Tibial artery (tissue), 4 donors: ENCODE data around the gene BAIAP3.

ENCODE experiments used
- DNase-seq, 2 donors: peaks; one replicate each; pipeline ENCODE4 v3.0.0-alpha.2; 2019
- H3K27ac ChIP-seq, 2 donors: fragments of 200-600 bp; sonication (generic) in 1 of 2; 1 replicate in 1 of 2; 2 replicates in 1 of 2; pipeline ENCODE4 v1.5.1; 2018 to 2019; ENCODE audit warnings: mild to moderate bottlenecking in 1 of 2
- H3K27me3 ChIP-seq, 2 donors: fragments of 200-600 bp; sonication (generic) in 1 of 2; one replicate each; pipeline versions ENCODE4 v1.5.1 to v1.6.0; 2016 to 2019
- H3K36me3 ChIP-seq, 3 donors: fragments of 200-600 bp; sonication (generic) in 2 of 3; one replicate each; pipeline ENCODE4 v1.5.1; 2016 to 2019; ENCODE audit warnings: mild to moderate bottlenecking in 2 of 3
- H3K4me1 ChIP-seq, 4 donors: fragments of 200-600 bp; sonication (generic) in 2 of 4; 1 replicate in 3 of 4; 2 replicates in 1 of 4; pipeline ENCODE4 v1.5.1; 2016 to 2019
- H3K4me3 ChIP-seq, 2 donors: fragments of 200-600 bp; sonication (generic) in 1 of 2; 1 replicate in 1 of 2; 2 replicates in 1 of 2; pipeline ENCODE4 v1.5.1; 2018 to 2019; ENCODE audit warnings: mild to moderate bottlenecking in 2 of 2
- H3K9me3 ChIP-seq, 3 donors: fragments of 200-600 bp; sonication (generic) in 1 of 3; one replicate each; pipeline ENCODE4 v1.5.1; 2016 to 2019
- intact Hi-C: fragments of 100-400 bp; cut with DNase I; formaldehyde crosslinking; loops from one replicate; pipeline ENCODE4 v1.15.0; 2023; ENCODE audit warnings: low total_unique reads
- TF ChIP-seq, protein P1 (sequence below), 2 experiments: fragments of 200-600 bp in 1 of 2; fragments of 450-650 bp in 1 of 2; IDR thresholded peaks; one replicate each; pipeline ENCODE4 v1.5.1; 2017 to 2019; ENCODE audit warnings: antibody characterized with exemption in 2 of 2, mild to moderate bottlenecking in 1 of 2, moderate library complexity in 1 of 2

BAIAP3 gene

DNA sequence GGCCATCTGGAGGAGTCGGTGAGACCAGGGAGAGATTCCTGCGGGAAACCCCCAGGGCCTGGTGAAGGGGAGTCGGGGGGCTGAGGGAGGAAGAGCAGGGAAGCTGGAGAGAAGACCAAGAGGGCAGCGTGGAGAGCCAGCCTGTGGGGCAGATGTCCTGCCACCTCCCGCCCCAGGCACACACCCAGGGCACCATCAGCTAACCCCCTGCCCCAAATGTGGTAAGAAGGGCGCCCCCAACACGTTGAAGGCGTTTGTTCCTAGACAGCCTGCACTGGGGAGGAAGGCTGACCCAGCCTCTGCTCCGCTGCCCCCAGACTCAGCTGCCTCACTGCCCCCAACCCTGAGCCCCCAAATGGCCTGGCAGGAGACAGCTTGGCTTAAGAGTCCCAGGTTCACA, 1.3 kb downstream of the BAIAP3 start:
- no peak for DNase-seq
- TF ChIP-seq, protein P1, sequence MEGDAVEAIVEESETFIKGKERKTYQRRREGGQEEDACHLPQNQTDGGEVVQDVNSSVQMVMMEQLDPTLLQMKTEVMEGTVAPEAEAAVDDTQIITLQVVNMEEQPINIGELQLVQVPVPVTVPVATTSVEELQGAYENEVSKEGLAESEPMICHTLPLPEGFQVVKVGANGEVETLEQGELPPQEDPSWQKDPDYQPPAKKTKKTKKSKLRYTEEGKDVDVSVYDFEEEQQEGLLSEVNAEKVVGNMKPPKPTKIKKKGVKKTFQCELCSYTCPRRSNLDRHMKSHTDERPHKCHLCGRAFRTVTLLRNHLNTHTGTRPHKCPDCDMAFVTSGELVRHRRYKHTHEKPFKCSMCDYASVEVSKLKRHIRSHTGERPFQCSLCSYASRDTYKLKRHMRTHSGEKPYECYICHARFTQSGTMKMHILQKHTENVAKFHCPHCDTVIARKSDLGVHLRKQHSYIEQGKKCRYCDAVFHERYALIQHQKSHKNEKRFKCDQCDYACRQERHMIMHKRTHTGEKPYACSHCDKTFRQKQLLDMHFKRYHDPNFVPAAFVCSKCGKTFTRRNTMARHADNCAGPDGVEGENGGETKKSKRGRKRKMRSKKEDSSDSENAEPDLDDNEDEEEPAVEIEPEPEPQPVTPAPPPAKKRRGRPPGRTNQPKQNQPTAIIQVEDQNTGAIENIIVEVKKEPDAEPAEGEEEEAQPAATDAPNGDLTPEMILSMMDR (IDR thresholded peaks at IDR 0.05), result no peak
- H3K9me3 ChIP-seq, result peaks cover 0 to 9% (median 8%) of the 10 kb centered on the region in 3 donors
- H3K4me3 ChIP-seq, result no peak overlapping the region
- H3K36me3 ChIP-seq, result no peaks in the 10 kb centered on the region
- no peak overlapping the region for H3K27ac ChIP-seq
- peaks cover 0 to 38% (median 30%) of the 10 kb centered on the region in 4 donors for H3K4me1 ChIP-seq
- peaks cover 13 to 92% of the 10 kb centered on the region in 2 donors for H3K27me3 ChIP-seq
- intact Hi-C loops, result no loop called here

DNA sequence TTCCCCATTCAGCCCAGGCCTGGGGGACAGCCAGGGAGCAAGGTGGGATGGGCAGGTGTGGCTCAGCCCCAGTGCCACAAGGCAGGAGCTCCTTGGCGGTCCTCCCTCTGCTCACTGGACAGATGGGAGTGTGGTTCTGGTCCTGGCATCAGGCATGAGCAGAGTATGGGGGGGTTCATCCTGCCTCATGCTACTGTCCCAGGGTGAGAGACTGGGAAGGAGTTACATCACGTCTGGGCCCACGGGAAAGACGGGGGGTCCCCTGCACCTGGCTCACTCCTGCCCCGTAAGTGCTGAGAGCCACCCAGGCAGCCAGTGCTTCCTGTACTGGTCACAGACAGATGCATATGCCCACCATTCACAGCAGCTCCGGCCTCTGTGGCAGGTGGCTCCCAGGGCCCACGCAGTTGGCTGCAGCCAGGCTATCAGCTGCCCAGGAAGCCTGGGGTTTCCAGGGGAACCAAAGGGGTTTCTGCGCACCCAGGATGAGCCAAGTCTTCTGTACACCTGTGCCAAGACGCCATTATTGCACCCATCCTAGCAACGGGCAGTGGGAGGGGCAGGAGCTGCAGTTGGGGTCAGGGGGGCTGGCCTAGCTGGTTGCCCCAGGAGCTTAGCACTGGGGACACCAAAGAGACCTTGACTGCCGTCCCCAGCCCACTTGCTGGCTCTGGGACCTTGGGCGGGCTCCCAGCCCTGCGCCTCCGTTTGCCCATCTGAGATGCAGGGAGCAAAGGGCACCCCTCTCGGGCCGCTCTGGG, 1.9 kb downstream of the BAIAP3 start:
- DNase-seq, result no peak
- H3K27ac ChIP-seq, result no peak overlapping the region
- TF ChIP-seq, protein P1 (IDR thresholded peaks at IDR 0.05), result no peak
- no peak overlapping the region for H3K4me3 ChIP-seq
- intact Hi-C loops, result no loop called here
- H3K4me1 ChIP-seq, result peaks cover 0 to 38% (median 30%) of the 10 kb centered on the region in 4 donors
- H3K9me3 ChIP-seq, result peaks cover 0 to 5% (median 4%) of the 10 kb centered on the region in 3 donors
- H3K36me3 ChIP-seq, result no peaks in the 10 kb centered on the region
- H3K27me3 ChIP-seq, result peaks cover 13 to 86% of the 10 kb centered on the region in 2 donors

DNA sequence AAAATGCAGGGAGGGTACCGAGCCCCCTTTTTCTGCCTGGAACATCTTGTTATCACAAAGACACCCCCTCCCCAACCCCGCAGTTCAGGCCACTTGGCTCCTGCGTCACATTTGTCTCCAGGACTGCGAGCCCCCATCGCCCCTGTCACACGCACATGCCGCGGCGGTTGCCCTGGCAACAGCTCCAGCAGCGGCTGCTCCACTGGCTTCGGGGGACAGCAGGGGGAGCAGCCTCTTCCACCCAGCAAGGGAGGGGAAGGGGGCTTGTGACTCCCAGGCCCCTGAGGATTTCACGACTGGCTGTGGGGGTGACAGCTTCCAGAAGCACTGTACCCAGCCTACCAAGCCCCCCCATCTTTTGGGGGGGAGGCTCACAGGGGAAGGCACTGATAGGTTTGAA, 2.6 kb downstream of the BAIAP3 start:
- H3K27ac ChIP-seq, result no peak overlapping the region
- intact Hi-C loops, result no loop called here
- TF ChIP-seq, protein P1 (IDR thresholded peaks at IDR 0.05), result no peak
- H3K36me3 ChIP-seq, result no peaks in the 10 kb centered on the region
- no peak for DNase-seq
- peaks cover 13 to 80% of the 10 kb centered on the region in 2 donors for H3K27me3 ChIP-seq
- H3K4me3 ChIP-seq, result no peak overlapping the region
- peaks cover 0 to 36% (median 30%) of the 10 kb centered on the region in 4 donors for H3K4me1 ChIP-seq
- no peaks in the 10 kb centered on the region for H3K9me3 ChIP-seq

DNA sequence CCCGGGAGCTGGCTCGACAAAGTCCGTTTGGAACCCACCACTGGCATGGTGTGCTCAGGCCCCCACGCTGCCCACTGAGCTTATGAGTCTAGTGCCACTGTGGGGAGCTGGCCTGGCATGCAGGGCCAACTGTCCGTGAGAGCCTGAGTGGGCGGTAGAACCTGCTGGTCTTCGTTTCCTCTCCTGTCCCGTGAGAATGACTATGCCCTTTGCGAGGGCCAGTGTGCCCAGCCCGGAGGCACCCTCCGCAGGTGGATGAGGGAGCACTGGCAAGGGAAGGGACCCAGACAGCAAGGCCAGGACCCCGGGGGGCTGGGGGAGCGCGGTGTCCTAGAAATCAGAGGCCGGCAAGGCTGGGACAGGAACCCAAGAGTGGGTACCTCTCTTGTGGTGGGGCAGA, 3.2 kb downstream of the BAIAP3 start:
- intact Hi-C loops, result no loop called here
- DNase-seq, result no peak
- H3K36me3 ChIP-seq, result no peaks in the 10 kb centered on the region
- H3K9me3 ChIP-seq, result no peaks in the 10 kb centered on the region
- no peak overlapping the region for H3K27ac ChIP-seq
- H3K4me1 ChIP-seq, result peaks cover 0 to 30% (median 27%) of the 10 kb centered on the region in 4 donors
- H3K27me3 ChIP-seq, result peaks cover 13 to 80% of the 10 kb centered on the region in 2 donors
- no peak overlapping the region for H3K4me3 ChIP-seq
- TF ChIP-seq, protein P1 (IDR thresholded peaks at IDR 0.05), result no peak

DNA sequence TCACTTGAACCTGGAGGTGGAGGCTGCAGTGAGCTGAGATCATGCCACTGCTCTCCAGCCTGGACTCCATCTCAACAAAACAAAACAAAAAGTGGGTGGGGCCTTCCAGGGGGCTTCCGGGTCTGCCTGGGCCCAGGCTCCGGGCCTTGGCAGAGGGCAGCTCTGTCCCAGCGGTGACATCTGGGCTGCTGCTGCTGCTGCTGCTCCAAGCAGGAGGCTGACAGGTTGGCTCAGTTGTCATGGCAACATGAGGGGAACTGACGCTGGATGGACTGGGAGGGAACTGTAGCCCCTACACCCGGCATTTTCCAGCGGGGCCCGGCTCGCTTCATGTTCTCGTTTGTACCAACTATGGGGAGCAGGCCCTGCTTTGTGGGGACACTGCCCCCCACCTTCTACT, 4.0 kb downstream of the BAIAP3 start:
- no peak overlapping the region for H3K4me3 ChIP-seq
- TF ChIP-seq, protein P1 (IDR thresholded peaks at IDR 0.05), result no peak
- H3K27ac ChIP-seq, result no peak overlapping the region
- H3K27me3 ChIP-seq, result peaks cover 13 to 74% of the 10 kb centered on the region in 2 donors
- intact Hi-C loops, result no loop called here
- H3K36me3 ChIP-seq, result no peaks in the 10 kb centered on the region
- no peaks in the 10 kb centered on the region for H3K9me3 ChIP-seq
- no peak for DNase-seq
- peaks cover 0 to 22% (median 21%) of the 10 kb centered on the region in 4 donors for H3K4me1 ChIP-seq
